Measurements from ENCODE around the gene NEK7.

NEK7 gene

DNA sequence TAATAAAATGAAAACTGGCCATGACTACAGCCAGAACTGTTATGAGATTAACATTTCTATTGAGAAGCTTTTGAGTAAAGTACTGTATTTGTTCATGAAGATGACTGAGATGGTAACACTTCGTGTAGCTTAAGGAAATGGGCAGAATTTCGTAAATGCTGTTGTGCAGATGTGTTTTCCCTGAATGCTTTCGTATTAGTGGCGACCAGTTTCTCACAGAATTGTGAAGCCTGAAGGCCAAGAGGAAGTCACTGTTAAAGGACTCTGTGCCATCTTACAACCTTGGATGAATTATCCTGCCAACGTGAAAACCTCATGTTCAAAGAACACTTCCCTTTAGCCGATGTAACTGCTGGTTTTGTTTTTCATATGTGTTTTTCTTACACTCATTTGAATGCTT lies 164.0 kb downstream of the NEK7 start:
- Mint-ChIP-seq H3K27me3 (no peaks in the 10 kb centered on the region), H3K27ac (no peak overlapping the region), H3K4me3 (no peak overlapping the region), H3K36me3 (ENCODE audit: low read depth) (peaks cover 41% of the 10 kb centered on the region), H3K4me1 (ENCODE audit: low read depth) (peaks cover 10% of the 10 kb centered on the region), H3K9me3 (peaks cover 3% of the 10 kb centered on the region)

DNA sequence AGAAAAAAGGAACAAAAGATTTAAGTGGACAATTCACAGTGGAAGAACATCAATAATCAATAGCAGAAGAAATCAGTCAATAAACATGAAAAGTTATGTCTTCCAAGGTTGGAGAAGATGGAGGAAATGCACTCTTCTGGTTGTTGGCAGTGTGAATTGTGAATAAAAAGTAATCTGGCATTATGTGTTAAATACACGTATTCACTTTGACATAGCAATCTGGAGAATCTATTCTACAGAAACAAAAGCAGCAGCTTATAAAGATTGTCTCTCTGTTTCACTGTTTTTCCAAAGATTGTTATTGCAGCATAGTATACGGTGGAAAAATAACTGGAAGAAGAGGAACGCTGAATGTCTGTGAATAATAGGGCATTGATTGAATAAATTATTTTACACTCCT lies 169.4 kb downstream of the NEK7 start:
- Mint-ChIP-seq H3K4me1 (ENCODE audit: low read depth) (no peaks in the 10 kb centered on the region), H3K4me3 (no peak overlapping the region), H3K9me3 (peaks cover 3% of the 10 kb centered on the region), H3K27me3 (peaks cover 4% of the 10 kb centered on the region), H3K36me3 (ENCODE audit: low read depth) (peaks cover 9% of the 10 kb centered on the region), H3K27ac (no peak overlapping the region)

DNA sequence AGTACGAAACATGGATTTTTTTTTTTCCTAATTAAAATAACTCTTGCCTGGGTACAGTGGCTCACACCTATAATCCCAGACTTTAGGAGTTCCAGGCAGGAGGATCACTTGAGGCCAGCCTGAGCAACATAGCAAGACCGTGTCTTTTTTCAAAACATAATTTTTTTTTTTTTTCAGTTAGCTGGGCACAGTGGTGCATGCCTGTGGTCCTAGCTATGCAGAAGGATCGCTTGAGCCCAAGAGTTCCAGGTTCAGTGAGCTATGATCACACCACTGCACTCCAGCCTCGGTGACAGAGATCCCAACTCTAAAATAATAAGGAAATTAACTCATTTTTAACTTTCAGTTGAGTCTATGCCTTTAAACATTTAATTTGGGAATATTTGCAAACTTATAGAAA lies 170.1 kb downstream of the NEK7 start:
- Mint-ChIP-seq H3K36me3 (ENCODE audit: low read depth) (peaks cover 6% of the 10 kb centered on the region), H3K4me1 (ENCODE audit: low read depth) (no peaks in the 10 kb centered on the region), H3K27me3 (peaks cover 4% of the 10 kb centered on the region), H3K9me3 (peaks cover 3% of the 10 kb centered on the region), H3K4me3 (no peak overlapping the region), H3K27ac (no peak overlapping the region)

DNA sequence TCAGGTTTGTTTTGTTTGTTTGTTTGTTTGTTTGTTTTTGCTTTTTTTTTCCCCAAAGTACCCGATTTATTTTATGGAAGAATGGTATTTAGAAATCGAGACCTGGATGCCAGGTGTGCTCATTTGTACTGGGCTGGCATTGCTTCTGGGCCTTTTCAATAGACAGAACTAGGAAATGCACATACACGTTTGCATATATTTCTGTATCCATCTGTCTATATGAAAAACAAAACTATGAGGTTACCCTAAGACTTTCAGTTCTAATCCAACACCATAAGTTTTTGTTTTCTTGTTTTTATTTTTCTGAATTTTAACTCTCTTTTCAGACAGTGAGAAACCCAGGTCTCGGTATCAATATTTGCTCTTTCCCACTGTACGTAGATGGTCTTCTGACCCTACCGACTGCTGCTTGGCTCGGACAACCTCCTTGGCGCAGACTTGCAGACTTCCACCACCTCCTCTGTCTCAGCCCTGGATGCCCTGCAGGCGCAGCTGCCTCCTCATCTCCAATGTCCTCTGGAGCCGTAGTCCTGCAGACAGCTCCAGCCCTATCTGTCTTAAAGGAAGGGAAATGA lies 171.7 kb downstream of the NEK7 start:
- Mint-ChIP-seq H3K4me3 (no peak overlapping the region), H3K27me3 (peaks cover 4% of the 10 kb centered on the region), H3K4me1 (ENCODE audit: low read depth) (no peaks in the 10 kb centered on the region), H3K27ac (no peak overlapping the region), H3K9me3 (peaks cover 3% of the 10 kb centered on the region), H3K36me3 (ENCODE audit: low read depth) (no peaks in the 10 kb centered on the region)

DNA sequence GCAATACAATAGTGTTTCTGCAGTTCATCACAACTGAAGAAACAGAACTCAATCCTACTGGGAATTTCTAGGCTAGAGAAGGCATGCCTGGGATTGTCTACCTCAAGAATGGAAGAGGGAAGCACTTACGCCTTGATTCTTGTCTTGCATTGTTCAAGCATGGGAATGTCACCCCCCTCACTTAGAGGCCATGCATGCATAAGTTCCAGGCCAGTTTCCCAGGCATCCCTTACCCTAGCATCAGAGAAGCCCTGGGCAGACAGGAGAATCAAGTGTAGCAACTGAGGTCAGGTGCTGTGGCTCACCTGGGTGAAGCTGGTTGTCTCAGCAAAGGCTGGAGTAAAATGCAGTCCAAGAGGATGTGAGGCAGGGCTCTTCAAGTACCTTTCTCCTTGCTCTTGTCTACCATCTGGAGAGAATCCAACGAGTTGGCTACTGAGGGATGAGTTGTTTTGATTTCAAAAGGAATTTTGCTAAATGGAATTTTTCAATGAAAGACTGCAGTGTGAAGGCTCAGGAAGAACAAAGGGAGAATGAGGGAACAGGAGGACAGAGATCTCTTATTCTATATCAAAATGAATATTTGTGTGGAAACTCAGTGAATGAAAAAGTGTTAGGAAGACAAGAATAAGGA lies 174.3 kb downstream of the NEK7 start:
- no peaks in the 10 kb centered on the region for H3K36me3 Mint-ChIP-seq (ENCODE audit: low read depth)
- no peak overlapping the region for H3K4me3 Mint-ChIP-seq
- no peaks in the 10 kb centered on the region for H3K4me1 Mint-ChIP-seq (ENCODE audit: low read depth)
- peaks cover 4% of the 10 kb centered on the region for H3K27me3 Mint-ChIP-seq
- H3K27ac Mint-ChIP-seq = no peak overlapping the region
- H3K9me3 Mint-ChIP-seq = peaks cover 4% of the 10 kb centered on the region

DNA sequence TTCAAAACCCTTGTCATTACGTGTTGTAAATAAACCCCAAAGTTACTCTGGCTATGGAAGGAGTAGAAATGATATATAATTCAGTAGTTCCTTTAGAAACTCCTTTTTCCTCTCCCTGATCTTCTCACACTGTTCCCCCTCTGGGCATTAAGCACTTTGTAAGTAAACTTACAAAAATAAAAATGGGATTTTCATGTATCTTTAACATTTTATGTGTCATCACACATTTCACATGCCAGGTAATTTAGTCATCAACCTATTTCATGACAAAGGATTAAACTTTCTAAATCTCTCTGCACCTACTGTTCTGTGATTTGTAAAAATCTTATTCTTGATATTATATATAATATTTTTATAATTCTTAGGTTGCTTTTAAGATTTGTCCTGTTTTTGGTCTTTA lies 176.9 kb downstream of the NEK7 start:
- Mint-ChIP-seq H3K9me3 (peaks cover 4% of the 10 kb centered on the region), H3K36me3 (ENCODE audit: low read depth) (no peaks in the 10 kb centered on the region), H3K27me3 (peaks cover 4% of the 10 kb centered on the region), H3K27ac (no peak overlapping the region), H3K4me3 (no peak overlapping the region), H3K4me1 (ENCODE audit: low read depth) (no peaks in the 10 kb centered on the region)

DNA sequence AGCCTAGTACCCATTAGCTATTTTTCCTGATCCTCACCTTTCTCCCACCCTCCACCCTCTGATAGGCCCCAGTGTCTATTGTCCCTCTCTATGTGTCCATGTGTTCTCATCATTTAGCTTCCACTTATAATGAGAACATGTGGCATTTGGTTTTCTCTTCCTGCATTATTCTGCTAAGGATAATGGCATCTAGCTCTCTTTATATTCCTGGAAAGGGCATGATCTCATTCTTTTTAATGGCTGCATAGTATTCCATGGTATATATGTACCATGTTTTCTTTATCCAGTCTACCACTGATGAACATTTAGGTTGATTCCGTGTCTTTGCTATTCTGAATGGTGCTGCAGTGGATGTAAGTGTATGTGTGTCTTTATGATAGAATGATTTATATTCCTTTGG lies 178.9 kb downstream of the NEK7 start:
- no peak overlapping the region for H3K27ac Mint-ChIP-seq
- H3K36me3 Mint-ChIP-seq (ENCODE audit: low read depth) = no peaks in the 10 kb centered on the region
- H3K27me3 Mint-ChIP-seq = peaks cover 4% of the 10 kb centered on the region
- H3K4me1 Mint-ChIP-seq (ENCODE audit: low read depth) = no peaks in the 10 kb centered on the region
- H3K9me3 Mint-ChIP-seq = peaks cover 4% of the 10 kb centered on the region
- no peak overlapping the region for H3K4me3 Mint-ChIP-seq

DNA sequence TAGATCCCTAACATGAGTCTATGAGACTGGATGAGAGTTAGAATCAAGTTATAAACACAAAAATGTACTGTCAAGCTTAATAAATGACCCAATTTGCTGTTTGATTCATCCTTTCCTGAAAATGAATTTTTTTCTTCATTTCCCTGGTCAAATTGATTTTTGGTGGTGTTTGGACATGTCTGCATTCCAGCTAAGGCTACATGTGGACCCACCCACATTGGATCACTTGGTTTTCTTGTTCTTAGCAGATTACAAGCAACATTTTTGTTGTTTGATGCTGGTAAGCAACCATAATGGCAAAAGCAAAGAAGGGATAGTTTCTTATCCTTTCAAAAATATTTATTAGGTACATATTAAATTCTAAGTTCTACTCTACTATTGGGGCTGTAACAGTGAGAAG lies 181.1 kb downstream of the NEK7 start:
- peaks cover 4% of the 10 kb centered on the region for H3K9me3 Mint-ChIP-seq
- H3K36me3 Mint-ChIP-seq (ENCODE audit: low read depth) = no peaks in the 10 kb centered on the region
- no peak overlapping the region for H3K27ac Mint-ChIP-seq
- peaks cover 9% of the 10 kb centered on the region for H3K27me3 Mint-ChIP-seq
- no peak overlapping the region for H3K4me3 Mint-ChIP-seq
- H3K4me1 Mint-ChIP-seq (ENCODE audit: low read depth) = no peaks in the 10 kb centered on the region

DNA sequence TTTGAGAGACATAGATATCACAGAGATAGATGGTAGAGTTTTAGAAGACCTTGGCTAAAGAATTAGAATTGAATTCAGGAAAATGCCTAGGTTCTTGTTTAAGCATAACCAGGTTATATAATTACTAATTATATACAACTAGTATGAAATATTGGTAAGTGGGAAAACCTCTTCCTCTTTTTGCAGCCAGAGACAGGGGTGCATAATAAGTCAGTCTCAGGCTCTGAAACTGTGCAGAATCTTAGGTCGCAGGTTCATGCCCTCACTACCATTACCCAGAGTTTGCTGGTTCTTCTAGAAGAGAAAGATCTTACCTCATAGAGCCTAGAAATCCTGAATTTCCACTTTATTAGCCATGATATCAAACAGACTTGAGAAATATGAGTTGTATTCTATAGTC lies 183.3 kb downstream of the NEK7 start:
- peaks cover 9% of the 10 kb centered on the region for H3K27me3 Mint-ChIP-seq
- H3K9me3 Mint-ChIP-seq = peaks cover 4% of the 10 kb centered on the region
- no peak overlapping the region for H3K27ac Mint-ChIP-seq
- no peaks in the 10 kb centered on the region for H3K36me3 Mint-ChIP-seq (ENCODE audit: low read depth)
- no peak overlapping the region for H3K4me3 Mint-ChIP-seq
- H3K4me1 Mint-ChIP-seq (ENCODE audit: low read depth) = no peaks in the 10 kb centered on the region

DNA sequence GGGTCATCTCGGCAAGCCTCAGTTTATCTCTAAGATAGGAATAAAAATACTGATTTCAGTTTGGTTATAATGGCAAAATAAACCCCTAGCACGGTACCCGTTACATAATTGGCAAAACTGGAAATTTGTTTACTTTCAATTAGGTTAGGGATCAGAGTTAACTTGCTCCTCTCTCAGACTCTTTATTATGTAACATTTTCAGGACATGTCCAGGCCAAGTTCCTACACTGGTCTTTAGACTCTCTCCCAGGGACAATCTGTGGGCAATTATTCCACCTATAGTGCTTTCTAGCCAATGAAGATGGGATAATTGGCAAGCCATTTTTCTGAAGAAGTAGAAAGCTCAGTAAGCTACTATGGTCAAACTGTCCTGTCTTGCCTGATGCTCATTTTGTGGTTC lies 189.4 kb downstream of the NEK7 start:
- Mint-ChIP-seq H3K4me1 (ENCODE audit: low read depth) (no peaks in the 10 kb centered on the region), H3K9me3 (no peaks in the 10 kb centered on the region), H3K27me3 (peaks cover 5% of the 10 kb centered on the region), H3K4me3 (no peak overlapping the region), H3K27ac (no peak overlapping the region), H3K36me3 (ENCODE audit: low read depth) (no peaks in the 10 kb centered on the region)

DNA sequence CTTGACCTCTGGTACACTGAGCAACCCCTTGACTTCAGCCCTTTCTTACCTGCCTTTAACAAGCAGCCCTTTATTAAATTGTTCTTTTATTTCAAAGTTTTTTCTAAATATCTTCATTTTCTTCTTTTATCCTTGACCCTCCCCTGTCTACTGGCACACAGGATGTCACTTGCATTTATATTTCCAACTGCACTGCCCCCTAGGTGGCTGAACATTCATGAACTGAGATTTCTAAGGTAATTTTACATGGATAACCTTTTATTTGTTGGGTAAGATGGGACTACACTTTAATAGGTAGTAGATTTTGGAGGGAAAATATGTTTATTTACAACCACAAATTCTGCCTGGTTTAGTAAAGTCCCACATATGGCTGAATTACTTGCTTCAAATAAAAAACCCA lies 193.7 kb downstream of the NEK7 start:
- H3K4me1 Mint-ChIP-seq (ENCODE audit: low read depth) = peaks cover 9% of the 10 kb centered on the region
- H3K4me3 Mint-ChIP-seq = no peak overlapping the region
- H3K36me3 Mint-ChIP-seq (ENCODE audit: low read depth) = no peaks in the 10 kb centered on the region
- H3K27ac Mint-ChIP-seq = no peak overlapping the region
- peaks cover 2% of the 10 kb centered on the region for H3K27me3 Mint-ChIP-seq
- no peaks in the 10 kb centered on the region for H3K9me3 Mint-ChIP-seq

DNA sequence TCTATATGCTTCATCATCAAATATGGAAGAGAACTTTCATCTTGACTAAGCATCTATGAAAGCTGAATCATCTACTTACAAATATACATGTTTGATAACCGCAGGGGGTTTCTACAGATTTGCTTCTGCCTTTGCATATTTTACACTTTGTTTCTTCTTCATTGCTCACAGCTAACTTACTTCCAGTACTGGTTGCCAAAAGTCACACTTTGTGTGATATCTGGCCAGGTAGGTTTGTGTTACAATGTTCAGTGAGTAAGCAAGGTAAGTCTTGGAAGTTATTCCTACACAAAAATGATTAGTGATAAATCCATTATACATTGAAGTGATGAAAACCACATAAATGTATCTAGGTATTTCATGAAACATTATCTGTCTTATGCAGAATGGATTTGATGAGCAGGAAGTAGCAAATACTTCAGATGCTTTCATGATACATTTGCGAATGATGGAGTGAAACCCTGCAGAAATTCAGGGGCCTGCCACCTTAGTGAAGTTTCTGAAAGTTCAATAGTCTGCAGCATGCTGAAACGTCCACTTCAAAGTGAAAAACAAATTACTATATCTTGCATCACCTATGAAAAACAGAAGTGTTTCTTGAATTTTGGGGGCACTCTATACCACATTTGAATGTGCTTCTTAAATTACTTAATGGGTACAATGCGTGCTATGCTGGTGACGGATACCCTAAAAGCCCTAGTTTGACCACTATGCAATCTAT lies 196.3 kb downstream of the NEK7 start:
- no peak overlapping the region for H3K27ac Mint-ChIP-seq
- H3K27me3 Mint-ChIP-seq = peaks cover 5% of the 10 kb centered on the region
- H3K4me1 Mint-ChIP-seq (ENCODE audit: low read depth) = peaks cover 9% of the 10 kb centered on the region
- no peaks in the 10 kb centered on the region for H3K9me3 Mint-ChIP-seq
- no peaks in the 10 kb centered on the region for H3K36me3 Mint-ChIP-seq (ENCODE audit: low read depth)
- no peak overlapping the region for H3K4me3 Mint-ChIP-seq

DNA sequence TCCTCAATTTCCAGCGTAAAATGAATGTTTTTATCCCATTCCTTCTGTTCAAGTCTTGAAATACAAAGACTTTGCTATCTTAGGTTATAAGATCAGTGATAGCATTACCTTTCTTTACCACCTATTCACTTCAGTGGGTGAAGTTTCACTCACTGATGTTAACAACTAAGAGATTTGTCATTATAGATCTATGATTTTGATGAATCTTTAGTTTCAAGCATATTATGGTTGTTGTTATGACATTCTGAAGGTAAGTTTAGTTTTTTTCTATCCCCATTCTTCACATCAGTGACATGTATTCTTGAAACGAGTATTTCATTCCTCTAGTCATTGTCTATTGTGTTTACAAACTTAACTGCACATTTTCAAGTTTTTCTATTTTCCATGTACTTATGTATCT lies 201.1 kb downstream of the NEK7 start:
- no peak overlapping the region for H3K4me3 Mint-ChIP-seq
- H3K36me3 Mint-ChIP-seq (ENCODE audit: low read depth) = no peaks in the 10 kb centered on the region

DNA sequence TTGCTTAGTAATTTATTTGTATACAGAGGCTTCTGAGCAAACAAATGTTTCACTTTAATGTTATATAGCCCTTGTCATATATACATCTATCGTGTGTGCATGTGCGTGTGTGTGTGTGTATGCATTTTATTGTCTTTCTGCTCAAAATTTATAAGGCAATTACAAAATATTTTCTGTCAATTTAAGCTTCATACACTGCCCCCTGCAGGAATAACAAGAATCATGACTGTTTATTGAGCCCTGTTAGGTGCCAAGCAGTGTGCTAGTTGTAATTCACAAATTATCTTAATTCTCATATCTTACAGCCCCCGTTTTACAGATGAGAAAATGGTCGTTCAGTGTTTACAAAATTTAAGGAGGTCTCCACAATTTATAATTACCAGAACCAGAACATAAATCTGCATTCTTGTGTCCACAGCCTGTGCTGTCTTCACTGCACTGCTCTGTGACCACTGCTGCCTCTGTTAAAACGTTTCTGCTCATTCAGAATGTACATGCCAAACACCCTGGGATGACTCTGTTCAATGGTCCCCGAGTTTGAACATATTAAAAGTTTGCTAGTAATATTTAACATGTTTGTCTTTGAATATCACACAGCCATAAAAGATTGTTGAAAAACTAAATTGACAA lies 202.3 kb downstream of the NEK7 start:
- Mint-ChIP-seq H3K9me3 (no peaks in the 10 kb centered on the region), H3K4me1 (ENCODE audit: low read depth) (no peaks in the 10 kb centered on the region), H3K4me3 (no peak overlapping the region), H3K27me3 (peaks cover 5% of the 10 kb centered on the region), H3K36me3 (ENCODE audit: low read depth) (no peaks in the 10 kb centered on the region), H3K27ac (no peak overlapping the region)

More for the DNA sequence above, 201.1 kb downstream of the NEK7 start:
- no peaks in the 10 kb centered on the region for H3K9me3 Mint-ChIP-seq
- peaks cover 8% of the 10 kb centered on the region for H3K4me1 Mint-ChIP-seq (ENCODE audit: low read depth)
- no peak overlapping the region for H3K27ac Mint-ChIP-seq
- peaks cover 5% of the 10 kb centered on the region for H3K27me3 Mint-ChIP-seq

DNA sequence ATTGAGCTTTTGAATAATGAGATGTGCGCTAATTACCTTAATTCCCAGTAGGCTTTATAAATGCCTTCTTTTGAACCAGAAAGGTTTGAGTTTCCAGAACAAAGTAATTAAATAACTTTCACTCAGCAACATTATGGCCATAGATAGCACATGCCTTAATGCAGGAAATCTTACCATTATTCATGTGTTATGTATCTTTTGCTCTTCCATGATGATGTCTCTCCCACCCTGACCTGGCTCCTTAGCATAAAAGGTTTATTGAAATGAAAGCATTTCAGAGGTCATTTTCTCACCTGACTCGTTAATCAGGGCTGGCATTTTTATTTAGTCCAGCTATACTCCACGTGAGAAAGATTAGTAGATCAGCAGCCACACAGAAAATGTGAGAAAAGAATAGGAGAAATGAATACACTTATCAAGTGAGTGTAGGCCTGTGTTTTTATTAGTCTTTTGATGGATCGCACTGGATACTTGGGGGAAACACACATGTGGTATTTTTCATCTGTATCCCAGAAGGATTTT lies 203.5 kb downstream of the NEK7 start:
- Mint-ChIP-seq H3K4me3 (no peak overlapping the region), H3K27me3 (peaks cover 5% of the 10 kb centered on the region), H3K27ac (no peak overlapping the region), H3K9me3 (no peaks in the 10 kb centered on the region), H3K4me1 (ENCODE audit: low read depth) (no peaks in the 10 kb centered on the region), H3K36me3 (ENCODE audit: low read depth) (no peaks in the 10 kb centered on the region)
